ENCODE measurements around the gene IL17A.

The IL17A gene

GRCh38 chr6:52186075-52186474 lies at the start of gene IL17A:
Gene IL17A, plus strand, starts transcription at chr6:52186375. Its CDS starts 57 bp downstream, at chr6:52186432.
- H3K4me3 Mint-ChIP-seq, result no peak within 1 kb of the TSS
- ATAC-seq (replicated peaks; ENCODE audit: extremely low read depth, poor library complexity, severe bottlenecking), result no peak
- H3K27ac Mint-ChIP-seq (ENCODE audit: low read depth), result no peak within 1 kb of the TSS
- H3K4me1 Mint-ChIP-seq, result peaks cover 1% of the 10 kb centered on the region
- no peak for DNase-seq (ENCODE audit: low spot score in 2 of 2)
- peaks cover 4% of the 10 kb centered on the region for H3K36me3 Mint-ChIP-seq (ENCODE audit: insufficient read depth)
- H3K27me3 Mint-ChIP-seq, result peaks cover 87% of the 10 kb centered on the region
- H3K9me3 Mint-ChIP-seq, result no peaks in the 10 kb centered on the region

- Mint-ChIP-seq H3K4me1 (no peaks in the 10 kb centered on the region), H3K27me3 (peaks cover 62% of the 10 kb centered on the region), H3K27ac (ENCODE audit: low read depth) (no peak overlapping the region), H3K4me3 (no peak overlapping the region), H3K36me3 (ENCODE audit: insufficient read depth) (no peaks in the 10 kb centered on the region), H3K9me3 (no peaks in the 10 kb centered on the region)
- DNase-seq (ENCODE audit: low spot score in 2 of 2) (no peak), ATAC-seq (replicated peaks; ENCODE audit: extremely low read depth, poor library complexity, severe bottlenecking) (no peak)
Measured at GRCh38 chr6:52136934-52137467, 49.2 kb upstream of the IL17A start.

- DNase-seq (ENCODE audit: low spot score in 2 of 2) (no peak), ATAC-seq (replicated peaks; ENCODE audit: extremely low read depth, poor library complexity, severe bottlenecking) (no peak)
- Mint-ChIP-seq H3K36me3 (ENCODE audit: insufficient read depth) (no peaks in the 10 kb centered on the region), H3K4me1 (no peaks in the 10 kb centered on the region), H3K9me3 (no peaks in the 10 kb centered on the region), H3K27me3 (peaks cover 75% of the 10 kb centered on the region), H3K27ac (ENCODE audit: low read depth) (no peak overlapping the region), H3K4me3 (no peak overlapping the region)
Measured at GRCh38 chr6:52138284-52138683, 47.9 kb upstream of the IL17A start.

DNA sequence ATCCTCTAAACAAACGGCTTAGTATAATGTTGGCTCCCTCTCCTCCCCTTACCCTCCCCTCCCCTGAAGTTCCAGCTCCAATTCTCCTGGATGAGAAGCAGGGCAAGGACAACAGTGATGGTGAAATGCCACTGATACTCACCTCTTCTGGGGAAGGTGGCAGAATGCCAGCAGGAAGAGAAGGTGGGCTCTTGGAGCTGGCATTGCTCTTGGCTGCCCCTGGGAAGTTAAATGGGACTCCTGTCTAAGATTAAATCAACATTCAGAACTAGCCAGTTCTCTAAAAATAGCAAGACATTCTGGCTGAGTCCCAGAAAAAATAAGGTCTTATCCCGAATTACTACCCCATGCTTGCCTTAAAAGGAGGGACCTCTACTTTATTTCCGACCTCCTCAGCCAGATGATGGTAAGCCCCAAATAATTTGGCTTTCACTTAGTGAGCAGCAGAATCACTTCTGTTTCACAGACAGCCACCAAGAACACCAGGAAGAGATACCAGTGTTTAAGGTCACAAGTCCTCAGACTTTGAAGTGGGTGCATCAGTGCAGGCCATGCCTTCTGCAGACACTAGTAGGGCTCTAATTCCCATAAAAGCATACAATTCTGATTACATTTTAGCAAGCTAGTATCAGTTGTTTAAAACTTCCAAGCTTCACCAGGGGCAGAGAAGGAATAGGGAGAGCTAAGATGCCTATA lies 46.0 kb upstream of the IL17A start:
- ATAC-seq (replicated peaks; ENCODE audit: extremely low read depth, poor library complexity, severe bottlenecking), result no peak
- no peak overlapping the region for H3K27ac Mint-ChIP-seq (ENCODE audit: low read depth)
- no peak for DNase-seq (ENCODE audit: low spot score in 2 of 2)
- no peaks in the 10 kb centered on the region for H3K9me3 Mint-ChIP-seq
- H3K36me3 Mint-ChIP-seq (ENCODE audit: insufficient read depth), result no peaks in the 10 kb centered on the region
- H3K27me3 Mint-ChIP-seq, result peaks cover 91% of the 10 kb centered on the region
- no peaks in the 10 kb centered on the region for H3K4me1 Mint-ChIP-seq
- H3K4me3 Mint-ChIP-seq, result no peak overlapping the region

- peaks cover 91% of the 10 kb centered on the region for H3K27me3 Mint-ChIP-seq
- DNase-seq (ENCODE audit: low spot score in 2 of 2) (no peak), ATAC-seq (replicated peaks; ENCODE audit: extremely low read depth, poor library complexity, severe bottlenecking) (no peak)
- no peaks in the 10 kb centered on the region for H3K36me3 Mint-ChIP-seq (ENCODE audit: insufficient read depth)
- no peaks in the 10 kb centered on the region for H3K4me1 Mint-ChIP-seq
- no peaks in the 10 kb centered on the region for H3K9me3 Mint-ChIP-seq
- H3K4me3 Mint-ChIP-seq, result no peak overlapping the region
- H3K27ac Mint-ChIP-seq (ENCODE audit: low read depth), result no peak overlapping the region
Measured at GRCh38 chr6:52141596-52141995, 44.6 kb upstream of the IL17A start.

DNA sequence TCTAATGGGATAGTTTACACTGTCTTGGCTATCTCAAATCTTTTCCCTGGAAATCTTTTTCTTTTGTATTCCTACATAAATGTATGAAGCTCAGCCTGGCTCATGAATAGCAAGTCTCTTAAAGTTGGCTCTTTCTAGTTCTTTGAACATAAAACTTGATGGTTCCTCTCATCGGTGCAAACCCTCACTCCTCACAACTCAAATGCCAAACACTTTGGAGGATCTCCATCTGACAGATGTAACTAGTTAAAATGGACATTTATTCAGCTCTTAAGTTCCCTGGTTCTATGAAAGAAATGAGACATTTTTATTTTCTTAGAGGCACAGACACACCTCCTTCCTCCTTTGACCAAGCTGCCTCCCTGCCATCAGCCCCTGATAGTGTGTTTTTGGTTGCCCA lies 43.6 kb upstream of the IL17A start:
- no peak overlapping the region for H3K4me3 Mint-ChIP-seq
- peaks cover 92% of the 10 kb centered on the region for H3K27me3 Mint-ChIP-seq
- H3K36me3 Mint-ChIP-seq (ENCODE audit: insufficient read depth), result no peaks in the 10 kb centered on the region
- ATAC-seq (replicated peaks; ENCODE audit: extremely low read depth, poor library complexity, severe bottlenecking) (no peak), DNase-seq (ENCODE audit: low spot score in 2 of 2) (no peak)
- no peaks in the 10 kb centered on the region for H3K9me3 Mint-ChIP-seq
- H3K27ac Mint-ChIP-seq (ENCODE audit: low read depth), result no peak overlapping the region
- no peaks in the 10 kb centered on the region for H3K4me1 Mint-ChIP-seq

GRCh38 chr6:52143551-52143950 lies 42.6 kb upstream of the IL17A start:
- Mint-ChIP-seq H3K27ac (ENCODE audit: low read depth) (no peak overlapping the region), H3K27me3 (peaks cover 91% of the 10 kb centered on the region), H3K9me3 (no peaks in the 10 kb centered on the region), H3K4me3 (no peak overlapping the region), H3K4me1 (no peaks in the 10 kb centered on the region), H3K36me3 (ENCODE audit: insufficient read depth) (no peaks in the 10 kb centered on the region)
- DNase-seq (ENCODE audit: low spot score in 2 of 2) (no peak), ATAC-seq (replicated peaks; ENCODE audit: extremely low read depth, poor library complexity, severe bottlenecking) (no peak)

DNA sequence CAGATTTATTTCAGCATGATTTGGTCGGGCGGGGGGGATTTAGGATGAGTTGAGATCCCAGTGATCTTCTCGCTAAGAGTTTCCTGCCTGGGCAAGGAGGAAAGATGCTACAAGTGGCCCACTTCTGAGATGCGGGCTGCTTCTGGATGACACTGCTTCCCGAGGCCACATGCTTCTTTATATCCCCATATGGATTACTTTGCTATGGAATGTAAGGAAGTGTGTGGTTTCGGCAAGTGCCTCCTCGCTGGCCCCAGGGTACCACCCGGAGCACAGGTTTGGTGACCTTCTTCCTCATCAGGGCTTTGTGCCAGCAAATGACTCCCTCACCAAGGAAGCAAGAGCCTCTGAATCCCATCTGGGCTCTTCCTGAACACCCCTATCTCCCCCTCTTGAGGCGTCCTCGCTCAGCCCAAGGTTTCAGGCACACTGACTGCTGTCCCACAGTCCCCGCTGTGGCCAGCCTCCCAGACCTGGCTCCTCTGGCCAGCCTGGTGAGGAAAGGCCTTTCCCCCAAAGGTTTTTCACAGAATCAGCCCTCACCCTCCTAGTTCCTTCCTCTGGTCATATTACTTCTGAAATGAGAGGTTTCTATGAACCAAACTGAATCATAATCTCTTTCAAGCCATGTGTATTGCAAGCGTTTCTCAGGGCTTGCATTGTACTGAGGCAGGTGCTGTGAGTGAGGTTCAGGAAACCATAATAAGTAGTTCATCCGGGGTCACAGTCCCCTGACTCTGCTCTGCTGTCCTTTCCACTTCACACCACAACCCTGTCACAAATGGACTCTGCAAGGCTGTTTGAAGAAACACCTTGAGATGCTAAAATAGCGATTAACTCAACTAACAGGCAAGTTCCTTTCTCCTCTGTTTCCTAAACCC lies 41.7 kb upstream of the IL17A start:
- no peaks in the 10 kb centered on the region for H3K9me3 Mint-ChIP-seq
- no peak for DNase-seq (ENCODE audit: low spot score in 2 of 2)
- H3K4me1 Mint-ChIP-seq, result no peaks in the 10 kb centered on the region
- H3K27me3 Mint-ChIP-seq, result peaks cover 89% of the 10 kb centered on the region
- no peaks in the 10 kb centered on the region for H3K36me3 Mint-ChIP-seq (ENCODE audit: insufficient read depth)
- H3K27ac Mint-ChIP-seq (ENCODE audit: low read depth), result no peak overlapping the region
- no peak for ATAC-seq (replicated peaks; ENCODE audit: extremely low read depth, poor library complexity, severe bottlenecking)
- no peak overlapping the region for H3K4me3 Mint-ChIP-seq

GRCh38 chr6:52146851-52147445 lies 39.2 kb upstream of the IL17A start:
- H3K27ac Mint-ChIP-seq (ENCODE audit: low read depth), result no peak overlapping the region
- no peak for DNase-seq (ENCODE audit: low spot score in 2 of 2)
- H3K4me3 Mint-ChIP-seq, result no peak overlapping the region
- H3K27me3 Mint-ChIP-seq, result peaks cover 91% of the 10 kb centered on the region
- no peaks in the 10 kb centered on the region for H3K4me1 Mint-ChIP-seq
- H3K36me3 Mint-ChIP-seq (ENCODE audit: insufficient read depth), result no peaks in the 10 kb centered on the region
- H3K9me3 Mint-ChIP-seq, result no peaks in the 10 kb centered on the region
- ATAC-seq (replicated peaks; ENCODE audit: extremely low read depth, poor library complexity, severe bottlenecking), result no peak

- H3K36me3 Mint-ChIP-seq (ENCODE audit: insufficient read depth), result no peaks in the 10 kb centered on the region
- H3K27ac Mint-ChIP-seq (ENCODE audit: low read depth), result no peak overlapping the region
- DNase-seq (ENCODE audit: low spot score in 2 of 2), result no peak
- no peak for ATAC-seq (replicated peaks; ENCODE audit: extremely low read depth, poor library complexity, severe bottlenecking)
- H3K9me3 Mint-ChIP-seq, result no peaks in the 10 kb centered on the region
- no peaks in the 10 kb centered on the region for H3K4me1 Mint-ChIP-seq
- H3K4me3 Mint-ChIP-seq, result no peak overlapping the region
- H3K27me3 Mint-ChIP-seq, result peaks cover 90% of the 10 kb centered on the region
Measured at GRCh38 chr6:52149076-52149475, 37.1 kb upstream of the IL17A start.

GRCh38 chr6:52149949-52150348 lies 36.2 kb upstream of the IL17A start:
- H3K9me3 Mint-ChIP-seq, result no peaks in the 10 kb centered on the region
- H3K27me3 Mint-ChIP-seq, result peaks cover 87% of the 10 kb centered on the region
- H3K4me3 Mint-ChIP-seq, result no peak overlapping the region
- ATAC-seq (replicated peaks; ENCODE audit: extremely low read depth, poor library complexity, severe bottlenecking), result no peak
- no peaks in the 10 kb centered on the region for H3K4me1 Mint-ChIP-seq
- DNase-seq (ENCODE audit: low spot score in 2 of 2), result no peak
- H3K36me3 Mint-ChIP-seq (ENCODE audit: insufficient read depth), result no peaks in the 10 kb centered on the region
- no peak overlapping the region for H3K27ac Mint-ChIP-seq (ENCODE audit: low read depth)

DNA sequence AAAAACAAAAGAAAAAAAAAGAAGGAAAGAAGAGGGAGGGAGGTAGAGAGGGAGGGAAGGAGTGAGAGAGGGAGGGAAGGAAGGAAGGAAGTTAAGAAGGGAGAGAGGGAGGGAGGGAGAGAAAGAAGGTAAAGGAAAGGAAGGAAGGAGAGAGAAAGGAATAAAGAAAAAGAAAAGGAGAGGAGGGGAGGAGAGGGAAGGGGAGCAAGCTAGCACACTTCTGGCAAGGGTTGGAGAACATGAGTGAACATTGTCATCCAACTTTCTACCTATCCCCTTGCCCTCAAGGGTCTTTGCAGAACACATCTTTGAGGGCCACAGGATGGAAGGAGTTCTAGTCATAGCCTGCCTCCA lies 34.1 kb upstream of the IL17A start:
- Mint-ChIP-seq H3K4me3 (no peak overlapping the region), H3K36me3 (ENCODE audit: insufficient read depth) (no peaks in the 10 kb centered on the region), H3K27ac (ENCODE audit: low read depth) (no peak overlapping the region), H3K4me1 (peaks cover 12% of the 10 kb centered on the region), H3K27me3 (peaks cover 87% of the 10 kb centered on the region), H3K9me3 (no peaks in the 10 kb centered on the region)
- ATAC-seq (replicated peaks; ENCODE audit: extremely low read depth, poor library complexity, severe bottlenecking), result no peak
- DNase-seq (ENCODE audit: low spot score in 2 of 2), result no peak

All from central memory CD8-positive, alpha-beta T cell (primary cell).